ENCODE data around the gene MUC13.

The MUC13 gene

GRCh38 chr3:124896824-124897526 is 37.6 kb downstream of the MUC13 start:
- no peak for DNase-seq (ENCODE audit: low read depth in 2 of 2)

GRCh38 chr3:124895756-124896155 is 38.8 kb downstream of the MUC13 start:
- no peak for DNase-seq (ENCODE audit: low read depth in 2 of 2)

- no peak for DNase-seq (ENCODE audit: low read depth in 2 of 2)
Measured at GRCh38 chr3:124893526-124893925, 41.0 kb downstream of the MUC13 start.

GRCh38 chr3:124890573-124891190 is 43.9 kb downstream of the MUC13 start:
- no peak for DNase-seq (ENCODE audit: low read depth in 2 of 2)

GRCh38 chr3:124888482-124889441 is 45.8 kb downstream of the MUC13 start:
- no peak for DNase-seq (ENCODE audit: low read depth in 2 of 2)

GRCh38 chr3:124887932-124888298 is 46.6 kb downstream of the MUC13 start:
- no peak for DNase-seq (ENCODE audit: low read depth in 2 of 2)

- no peak for DNase-seq (ENCODE audit: low read depth in 2 of 2)
Measured at GRCh38 chr3:124887177-124887931, 47.2 kb downstream of the MUC13 start, which contains the start of gene ITGB5. TSS of gene ITGB5 (minus strand) at chr3:124887365. CDS start at chr3:124887000, 365 bp downstream.

- DNase-seq (ENCODE audit: low read depth in 2 of 2): no peak
Measured at GRCh38 chr3:124886168-124887056, 48.1 kb downstream of the MUC13 start.

GRCh38 chr3:124885466-124886167 is 48.9 kb downstream of the MUC13 start:
- no peak for DNase-seq (ENCODE audit: low read depth in 2 of 2)

- DNase-seq (ENCODE audit: low read depth in 2 of 2): no peak
Measured at GRCh38 chr3:124884474-124885101, 50.0 kb downstream of the MUC13 start.

- no peak for DNase-seq (ENCODE audit: low read depth in 2 of 2)
Measured at GRCh38 chr3:124883766-124884473, 50.6 kb downstream of the MUC13 start.

- DNase-seq (ENCODE audit: low read depth in 2 of 2): no peak
Measured at GRCh38 chr3:124882816-124883747, 51.5 kb downstream of the MUC13 start.

GRCh38 chr3:124881976-124882697 is 52.4 kb downstream of the MUC13 start:
- DNase-seq (ENCODE audit: low read depth in 2 of 2): no peak

GRCh38 chr3:124879337-124879680 is 55.2 kb downstream of the MUC13 start:
- DNase-seq (ENCODE audit: low read depth in 2 of 2): no peak

GRCh38 chr3:124878561-124879336 is 55.8 kb downstream of the MUC13 start:
- DNase-seq (ENCODE audit: low read depth in 2 of 2): peak; percentile 81 to 82

GRCh38 chr3:124877674-124878073 is 56.9 kb downstream of the MUC13 start:
- no peak for DNase-seq (ENCODE audit: low read depth in 2 of 2)
